ENCODE data around the gene GFRA1.
"Not testable (repeated sequence)": the region's sequence is repeated elsewhere in the genome, so short reads cannot be mapped to it uniquely, and the experiment has no call there.

Gene GFRA1

GRCh38 chr10:116195039-116195438, 78.0 kb downstream of the GFRA1 start:
- FAIRE-seq, result no peak

- FAIRE-seq, result no peak
Measured at GRCh38 chr10:116194061-116194460, 78.9 kb downstream of the GFRA1 start.

GRCh38 chr10:116190883-116191282, 82.1 kb downstream of the GFRA1 start:
- no peak for FAIRE-seq

- FAIRE-seq, result no peak
Measured at GRCh38 chr10:116186273-116186672, 86.7 kb downstream of the GFRA1 start.

GRCh38 chr10:116185199-116185867, 87.7 kb downstream of the GFRA1 start:
- no peak for FAIRE-seq

GRCh38 chr10:116184512-116184794, 88.6 kb downstream of the GFRA1 start:
- FAIRE-seq, result no peak

- no peak for FAIRE-seq
Measured at GRCh38 chr10:116183733-116184511, 89.1 kb downstream of the GFRA1 start.

- FAIRE-seq, result no peak
Measured at GRCh38 chr10:116182426-116182825, 90.6 kb downstream of the GFRA1 start.

- no peak for FAIRE-seq
Measured at GRCh38 chr10:116178086-116178605, 94.9 kb downstream of the GFRA1 start.

GRCh38 chr10:116175231-116175630, 97.8 kb downstream of the GFRA1 start:
- no peak for FAIRE-seq

GRCh38 chr10:116171505-116171904, 101.5 kb downstream of the GFRA1 start:
- FAIRE-seq, result no peak

- no peak for FAIRE-seq
Measured at GRCh38 chr10:116170815-116171250, 102.2 kb downstream of the GFRA1 start.

- no peak for FAIRE-seq
Measured at GRCh38 chr10:116169782-116170445, 103.1 kb downstream of the GFRA1 start.

GRCh38 chr10:116168745-116169144, 104.3 kb downstream of the GFRA1 start:
- no peak for FAIRE-seq

- FAIRE-seq, result no peak
Measured at GRCh38 chr10:116168329-116168728, 104.7 kb downstream of the GFRA1 start.

GRCh38 chr10:116165941-116166340, 107.1 kb downstream of the GFRA1 start:
- FAIRE-seq, result not testable (repeated sequence)

- no peak for FAIRE-seq
Measured at GRCh38 chr10:116164291-116164690, 108.7 kb downstream of the GFRA1 start.

GRCh38 chr10:116163333-116164131, 109.5 kb downstream of the GFRA1 start:
- FAIRE-seq, result no peak

GRCh38 chr10:116162851-116163250, 110.2 kb downstream of the GFRA1 start:
- FAIRE-seq, result no peak

- no peak for FAIRE-seq
Measured at GRCh38 chr10:116160271-116160670, 112.7 kb downstream of the GFRA1 start.

GRCh38 chr10:116159197-116159596, 113.8 kb downstream of the GFRA1 start:
- FAIRE-seq, result no peak

GRCh38 chr10:116158036-116158435, 115.0 kb downstream of the GFRA1 start:
- no peak for FAIRE-seq

- FAIRE-seq, result no peak
Measured at GRCh38 chr10:116157485-116157884, 115.5 kb downstream of the GFRA1 start.

Data from endometrium (tissue), 2 donors.